GM21367 (cell line): ENCODE results near the gene EMC1.
"Not testable (repeated sequence)": the region's sequence is repeated elsewhere in the genome, so short reads cannot be mapped to it uniquely, and the experiment has no call there.

Experiments used
- ATAC-seq: cut with Tn5 transposase; IDR thresholded peaks from one replicate; pipeline ENCODE4 v1.9.1; 2021; ENCODE audit not compliant: unreplicated experiment

EMC1 gene

GRCh38 chr1:19219451-19219850, 31.9 kb downstream of the EMC1 start:
- no peak for ATAC-seq

GRCh38 chr1:19216585-19216984, 34.7 kb downstream of the EMC1 start:
- not testable (repeated sequence) for ATAC-seq

- ATAC-seq: no peak
Measured at GRCh38 chr1:19213580-19213979, 37.7 kb downstream of the EMC1 start.

- ATAC-seq: no peak
Measured at GRCh38 chr1:19212167-19212566, 39.2 kb downstream of the EMC1 start.

- ATAC-seq: no peak
Measured at GRCh38 chr1:19210772-19211549, 40.4 kb downstream of the EMC1 start.

- ATAC-seq: peak; percentile 76
Measured at GRCh38 chr1:19209990-19210771, 41.1 kb downstream of the EMC1 start, which contains the start of gene UBR4. Gene UBR4, minus strand, starts transcription at chr1:19210266. Its CDS starts 18 bp downstream, at chr1:19210248.

GRCh38 chr1:19209439-19209989, 41.8 kb downstream of the EMC1 start:
- peak; percentile 43 for ATAC-seq

GRCh38 chr1:19208710-19209438, 42.5 kb downstream of the EMC1 start:
- no peak for ATAC-seq

GRCh38 chr1:19206947-19207346, 44.4 kb downstream of the EMC1 start:
- no peak for ATAC-seq

GRCh38 chr1:19205845-19206244, 45.5 kb downstream of the EMC1 start:
- no peak for ATAC-seq

GRCh38 chr1:19205403-19205802, 45.9 kb downstream of the EMC1 start:
- ATAC-seq: no peak

- ATAC-seq: no peak
Measured at GRCh38 chr1:19204446-19205266, 46.7 kb downstream of the EMC1 start.

- no peak for ATAC-seq
Measured at GRCh38 chr1:19203440-19203839, 47.9 kb downstream of the EMC1 start.

- no peak for ATAC-seq
Measured at GRCh38 chr1:19202396-19202795, 48.9 kb downstream of the EMC1 start.

GRCh38 chr1:19199969-19200604, 51.2 kb downstream of the EMC1 start:
- ATAC-seq: no peak

- ATAC-seq: no peak
Measured at GRCh38 chr1:19199329-19199968, 51.9 kb downstream of the EMC1 start.

GRCh38 chr1:19198820-19199219, 52.5 kb downstream of the EMC1 start:
- ATAC-seq: no peak

- no peak for ATAC-seq
Measured at GRCh38 chr1:19197845-19198244, 53.5 kb downstream of the EMC1 start.

- no peak for ATAC-seq
Measured at GRCh38 chr1:19196331-19196730, 55.0 kb downstream of the EMC1 start.
